Skeletal muscle satellite cell (primary cell): ENCODE measurements around the gene ESR2.

Experiments
- H3K27me3 ChIP-seq: 2 replicates; pipeline ENCODE4 v1.7.0; 2013; ENCODE audit warnings: low read length; ENCODE audit not compliant: control insufficient read depth, insufficient read depth
- H3K36me3 ChIP-seq: 2 replicates; pipeline ENCODE4 v1.7.0; 2013; ENCODE audit warnings: mild to moderate bottlenecking, control low read depth, low read length; ENCODE audit not compliant: insufficient read depth
- H3K4me1 ChIP-seq: 2 replicates; pipeline ENCODE4 v1.7.0; 2013; ENCODE audit warnings: low read length; ENCODE audit not compliant: control insufficient read depth, insufficient read depth
- H3K4me2 ChIP-seq: 2 replicates; pipeline ENCODE4 v1.7.0; 2013; ENCODE audit warnings: mild to moderate bottlenecking, low read length
- H3K4me3 ChIP-seq: 2 replicates; pipeline ENCODE4 v1.7.0; 2013; ENCODE audit warnings: low read length
- H3K9ac ChIP-seq: 2 replicates; pipeline ENCODE4 v1.7.0; 2013; ENCODE audit warnings: mild to moderate bottlenecking, low read depth, low read length, moderate library complexity
- H3K9me3 ChIP-seq: replicated peaks from 2 replicates; pipeline ENCODE4 v1.7.0; 2013; ENCODE audit warnings: mild to moderate bottlenecking, control low read depth, low read length

ESR2 gene

DNA sequence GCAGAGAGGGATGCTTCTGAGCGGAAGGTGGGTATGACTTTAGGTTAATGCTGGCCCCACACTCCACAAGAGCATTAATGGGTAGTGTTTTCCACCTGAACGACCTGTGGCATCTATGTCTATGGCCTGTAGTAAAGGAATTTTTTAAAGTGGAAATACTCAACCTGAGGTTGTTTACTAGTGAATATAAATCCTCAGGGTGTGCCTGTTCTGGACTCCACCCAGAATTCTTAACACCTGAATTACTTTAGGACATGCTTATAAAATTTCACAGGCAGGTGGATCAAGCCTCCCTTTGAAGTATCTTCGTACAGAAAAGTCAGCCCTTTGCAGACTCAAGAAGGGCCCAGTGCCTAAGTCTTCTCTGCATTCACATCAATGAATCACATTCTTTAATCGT lies 196.1 kb downstream of the ESR2 start:
- Histone ChIP-seq H3K4me2 (no peak overlapping the region), H3K36me3 (peaks cover 3% of the 10 kb centered on the region), H3K4me3 (no peak overlapping the region), H3K9me3 (no peaks in the 10 kb centered on the region), H3K9ac (no peak overlapping the region), H3K4me1 (peaks cover 8% of the 10 kb centered on the region), H3K27me3 (no peaks in the 10 kb centered on the region)

DNA sequence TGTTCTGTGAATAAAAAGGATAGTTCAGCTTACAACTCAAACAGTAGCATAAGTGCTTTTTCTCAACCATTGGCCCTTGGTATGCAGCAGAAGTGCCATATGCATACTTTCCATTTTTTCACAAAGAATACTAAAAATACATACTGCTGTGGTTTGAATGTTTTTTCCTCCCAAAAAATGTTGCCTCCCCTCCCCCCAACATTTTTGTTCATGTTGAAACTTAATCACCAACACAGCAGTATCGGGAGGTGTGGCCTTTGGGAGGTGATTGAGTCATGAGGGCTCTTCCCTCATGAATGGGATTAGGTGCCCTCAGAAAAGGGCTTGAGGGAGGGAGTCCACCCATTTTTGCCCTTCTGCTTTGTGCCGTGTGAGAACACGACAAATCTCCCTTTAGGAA lies 198.6 kb downstream of the ESR2 start:
- peak overlapping the region; percentile 7 for H3K4me2 ChIP-seq
- peaks cover 8% of the 10 kb centered on the region for H3K4me1 ChIP-seq
- H3K4me3 ChIP-seq, result no peak overlapping the region
- no peaks in the 10 kb centered on the region for H3K27me3 ChIP-seq
- H3K36me3 ChIP-seq, result peaks cover 3% of the 10 kb centered on the region
- H3K9ac ChIP-seq, result no peak overlapping the region
- H3K9me3 ChIP-seq, result no peaks in the 10 kb centered on the region

DNA sequence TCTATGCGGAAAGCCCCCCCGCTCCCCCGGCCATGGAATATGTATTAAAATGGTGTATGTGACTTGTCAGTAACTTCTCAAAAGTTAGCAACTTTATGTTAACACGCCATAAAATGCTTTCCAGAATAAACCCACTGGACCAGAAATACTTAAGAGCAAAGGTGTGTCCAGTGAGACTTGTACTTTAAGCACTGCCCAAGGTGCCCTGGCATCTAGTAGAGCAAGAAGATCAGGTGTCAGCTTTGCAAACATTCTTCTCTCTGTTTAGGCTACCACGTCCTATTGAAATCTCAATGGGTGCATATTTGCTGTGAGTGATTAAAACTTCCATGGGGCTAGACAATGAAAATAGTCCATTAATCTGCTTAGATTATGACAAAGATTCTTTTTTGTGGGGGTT lies 201.2 kb downstream of the ESR2 start:
- no peaks in the 10 kb centered on the region for H3K36me3 ChIP-seq

DNA sequence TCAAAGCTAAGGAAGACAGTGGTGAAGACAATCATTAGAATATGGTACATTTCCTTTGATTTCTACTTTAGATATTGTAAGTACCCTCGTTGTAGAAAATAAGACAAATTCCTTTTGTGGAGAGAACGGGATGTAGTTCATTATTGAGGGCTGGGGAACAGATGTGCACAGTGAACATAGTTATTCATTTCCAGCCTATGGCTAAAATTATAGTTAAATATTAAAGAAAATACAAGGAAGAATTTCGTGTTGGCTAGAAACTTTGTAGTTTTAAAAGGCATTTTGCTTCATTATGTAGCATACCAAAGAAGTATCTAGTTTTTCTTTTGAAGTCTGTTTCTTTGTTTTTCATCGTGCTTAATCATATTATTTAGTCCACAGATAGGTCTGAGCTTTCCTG lies 201.8 kb downstream of the ESR2 start:
- Histone ChIP-seq H3K4me2 (no peak overlapping the region), H3K4me1 (peaks cover 11% of the 10 kb centered on the region), H3K9me3 (no peaks in the 10 kb centered on the region), H3K9ac (no peak overlapping the region), H3K4me3 (no peak overlapping the region), H3K27me3 (no peaks in the 10 kb centered on the region), H3K36me3 (no peaks in the 10 kb centered on the region)

More for the DNA sequence above, 201.2 kb downstream of the ESR2 start:
- Histone ChIP-seq H3K9me3 (no peaks in the 10 kb centered on the region), H3K4me3 (no peak overlapping the region), H3K9ac (no peak overlapping the region), H3K4me2 (no peak overlapping the region), H3K4me1 (peaks cover 11% of the 10 kb centered on the region), H3K27me3 (no peaks in the 10 kb centered on the region)

DNA sequence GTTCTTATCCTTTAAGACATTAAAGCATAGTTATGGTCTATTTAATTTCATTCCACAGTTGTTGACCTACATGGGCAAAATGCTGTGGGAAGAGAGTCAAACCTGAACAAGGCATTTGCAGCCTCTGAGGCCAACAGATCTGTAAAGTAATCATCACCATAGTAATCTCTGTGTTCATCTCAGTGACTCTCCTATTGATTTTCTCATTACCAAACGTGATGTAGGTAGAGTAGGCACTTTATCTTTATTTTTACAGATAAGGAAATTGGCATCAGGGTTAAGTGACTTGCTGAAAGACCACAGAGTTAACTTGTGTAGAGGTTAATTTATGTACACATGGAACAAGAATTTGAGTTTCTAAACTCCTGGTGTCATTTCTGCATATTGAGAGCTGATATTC lies 203.0 kb downstream of the ESR2 start:
- Histone ChIP-seq H3K4me3 (no peak overlapping the region), H3K9me3 (no peaks in the 10 kb centered on the region), H3K27me3 (no peaks in the 10 kb centered on the region), H3K4me1 (peaks cover 11% of the 10 kb centered on the region), H3K36me3 (no peaks in the 10 kb centered on the region), H3K4me2 (no peak overlapping the region), H3K9ac (no peak overlapping the region)

DNA sequence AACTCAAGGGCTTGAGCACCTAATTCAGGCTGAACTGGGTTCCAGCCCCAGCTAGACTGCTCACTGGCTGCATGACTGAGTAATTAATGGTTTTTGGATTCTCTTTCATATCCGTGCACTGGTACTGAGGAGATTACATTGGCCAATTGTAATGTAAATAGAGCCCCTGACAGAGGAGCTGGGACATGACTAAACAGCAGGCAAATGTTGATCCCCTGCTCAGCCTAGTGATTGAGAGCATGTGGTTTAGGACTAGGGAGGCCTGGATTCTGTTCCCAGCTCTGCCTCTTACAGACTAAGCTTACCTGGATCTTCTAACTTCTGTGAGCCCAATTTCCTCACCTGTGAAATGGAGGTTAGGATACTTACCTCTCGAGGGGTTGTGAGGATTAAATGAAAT lies 204.3 kb downstream of the ESR2 start:
- Histone ChIP-seq H3K9me3 (no peaks in the 10 kb centered on the region), H3K4me3 (no peak overlapping the region), H3K27me3 (no peaks in the 10 kb centered on the region), H3K4me2 (no peak overlapping the region), H3K4me1 (peaks cover 3% of the 10 kb centered on the region), H3K9ac (no peak overlapping the region), H3K36me3 (no peaks in the 10 kb centered on the region)

DNA sequence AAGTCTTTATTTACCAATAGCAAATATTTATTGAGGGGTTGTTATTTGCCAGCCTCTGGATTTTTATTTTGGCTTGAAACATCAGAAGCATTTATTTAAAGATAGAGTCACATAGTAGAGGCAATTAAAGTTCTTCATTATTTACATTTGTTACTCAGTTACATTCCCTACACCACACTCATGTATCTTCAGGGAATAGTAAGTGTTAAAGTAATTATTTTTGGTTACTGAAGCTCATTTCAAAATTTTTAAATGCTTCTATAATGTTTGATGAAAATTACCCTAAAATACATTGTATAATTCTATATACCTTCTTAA lies 205.6 kb downstream of the ESR2 start:
- Histone ChIP-seq H3K4me2 (no peak overlapping the region), H3K9ac (no peak overlapping the region), H3K4me1 (peaks cover 5% of the 10 kb centered on the region), H3K9me3 (no peaks in the 10 kb centered on the region), H3K36me3 (no peaks in the 10 kb centered on the region), H3K27me3 (no peaks in the 10 kb centered on the region), H3K4me3 (no peak overlapping the region)

DNA sequence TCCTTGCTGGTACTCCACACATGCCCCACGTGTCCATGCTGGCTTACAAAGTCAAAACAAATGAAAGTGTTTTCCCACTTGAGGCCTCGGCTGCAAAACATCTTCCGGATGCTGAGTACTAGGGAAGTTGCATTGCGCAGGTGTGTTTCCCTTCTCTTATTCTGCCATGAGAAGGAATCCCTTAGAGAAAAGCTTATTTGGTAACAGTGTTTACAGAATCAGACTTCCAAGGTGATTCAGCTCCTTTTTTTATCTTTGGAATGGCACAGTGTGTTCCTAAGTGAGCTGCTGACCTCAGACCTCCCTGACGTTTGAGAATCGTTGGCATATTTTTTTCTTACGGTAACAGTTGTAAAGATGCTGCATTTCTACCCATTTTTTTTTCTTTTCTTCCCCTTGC lies 211.3 kb downstream of the ESR2 start:
- Histone ChIP-seq H3K4me2 (peak overlapping the region; percentile 0), H3K9ac (peak overlapping the region; percentile 78), H3K4me3 (no peak overlapping the region), H3K36me3 (no peaks in the 10 kb centered on the region), H3K4me1 (peaks cover 21% of the 10 kb centered on the region), H3K27me3 (no peaks in the 10 kb centered on the region), H3K9me3 (no peaks in the 10 kb centered on the region)

DNA sequence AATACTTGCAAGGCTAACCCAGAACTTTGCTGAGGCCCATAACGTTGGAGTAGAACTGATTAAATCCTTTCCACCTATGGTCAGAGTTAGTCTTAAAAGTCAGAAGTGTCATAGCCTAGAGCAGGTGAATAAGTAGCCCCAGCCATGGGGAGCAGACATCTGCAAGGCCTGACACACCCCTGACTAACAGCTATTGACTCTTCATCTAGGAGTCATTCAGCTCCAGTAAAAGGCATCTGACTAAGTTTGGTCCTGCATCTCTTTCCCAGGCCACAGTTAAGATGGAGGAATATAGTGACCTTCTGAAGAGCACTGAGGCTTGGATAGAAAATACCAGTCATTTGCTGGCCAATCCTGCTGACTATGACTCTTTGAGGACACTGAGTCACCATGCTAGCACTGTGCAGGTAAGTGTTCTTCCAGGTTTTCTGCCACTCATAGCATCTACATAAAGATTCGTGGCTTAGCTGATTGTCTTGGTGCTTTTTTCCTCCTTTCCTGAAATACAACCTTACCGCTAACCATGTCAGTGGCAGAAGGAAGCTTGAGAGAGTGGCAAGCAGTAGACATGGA lies 212.9 kb downstream of the ESR2 start:
- H3K4me1 ChIP-seq, result peaks cover 21% of the 10 kb centered on the region
- H3K4me2 ChIP-seq, result no peak overlapping the region
- H3K36me3 ChIP-seq, result no peaks in the 10 kb centered on the region
- no peaks in the 10 kb centered on the region for H3K9me3 ChIP-seq
- no peak overlapping the region for H3K9ac ChIP-seq
- H3K4me3 ChIP-seq, result no peak overlapping the region
- no peaks in the 10 kb centered on the region for H3K27me3 ChIP-seq

DNA sequence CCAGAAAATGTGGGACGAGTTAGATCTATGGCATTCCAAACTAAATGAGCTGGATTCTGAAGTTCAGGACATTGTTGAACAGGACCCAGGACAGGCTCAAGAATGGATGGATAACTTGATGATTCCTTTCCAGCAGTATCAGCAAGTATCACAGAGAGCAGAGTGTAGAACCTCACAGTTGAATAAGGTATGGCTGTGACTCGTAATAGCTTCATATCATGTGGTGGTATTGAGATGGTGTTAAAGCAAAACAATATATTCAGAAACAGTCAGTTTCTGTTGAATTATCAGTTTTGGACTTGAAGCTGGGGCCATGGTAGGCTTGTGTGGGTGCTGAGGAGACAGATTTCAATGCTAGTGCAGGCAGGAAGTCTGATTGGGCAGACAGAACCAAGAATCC lies 213.7 kb downstream of the ESR2 start:
- peaks cover 26% of the 10 kb centered on the region for H3K4me1 ChIP-seq
- no peak overlapping the region for H3K4me2 ChIP-seq
- H3K9me3 ChIP-seq, result no peaks in the 10 kb centered on the region
- no peaks in the 10 kb centered on the region for H3K27me3 ChIP-seq
- H3K9ac ChIP-seq, result no peak overlapping the region
- H3K36me3 ChIP-seq, result no peaks in the 10 kb centered on the region
- H3K4me3 ChIP-seq, result no peak overlapping the region

DNA sequence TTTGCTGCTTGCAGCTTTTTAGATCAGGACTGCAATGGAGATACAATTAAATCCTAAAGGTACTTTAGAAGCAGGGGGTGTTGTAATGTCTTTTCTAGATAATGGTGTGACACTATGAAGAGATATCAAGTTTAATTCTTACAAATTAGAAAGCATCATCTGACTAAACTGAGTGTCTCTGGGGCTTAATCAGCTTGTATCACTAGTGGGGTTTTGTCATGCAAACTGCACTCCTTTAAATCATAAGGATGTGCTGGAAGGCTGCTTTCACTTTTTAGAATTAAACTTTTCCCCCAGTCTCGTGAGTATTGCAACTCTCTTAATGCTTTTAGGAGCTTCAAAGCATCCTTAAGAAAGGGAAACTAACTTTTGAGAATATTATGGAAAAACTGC lies 218.6 kb downstream of the ESR2 start:
- Histone ChIP-seq H3K36me3 (no peaks in the 10 kb centered on the region), H3K27me3 (no peaks in the 10 kb centered on the region), H3K9ac (no peak overlapping the region)

DNA sequence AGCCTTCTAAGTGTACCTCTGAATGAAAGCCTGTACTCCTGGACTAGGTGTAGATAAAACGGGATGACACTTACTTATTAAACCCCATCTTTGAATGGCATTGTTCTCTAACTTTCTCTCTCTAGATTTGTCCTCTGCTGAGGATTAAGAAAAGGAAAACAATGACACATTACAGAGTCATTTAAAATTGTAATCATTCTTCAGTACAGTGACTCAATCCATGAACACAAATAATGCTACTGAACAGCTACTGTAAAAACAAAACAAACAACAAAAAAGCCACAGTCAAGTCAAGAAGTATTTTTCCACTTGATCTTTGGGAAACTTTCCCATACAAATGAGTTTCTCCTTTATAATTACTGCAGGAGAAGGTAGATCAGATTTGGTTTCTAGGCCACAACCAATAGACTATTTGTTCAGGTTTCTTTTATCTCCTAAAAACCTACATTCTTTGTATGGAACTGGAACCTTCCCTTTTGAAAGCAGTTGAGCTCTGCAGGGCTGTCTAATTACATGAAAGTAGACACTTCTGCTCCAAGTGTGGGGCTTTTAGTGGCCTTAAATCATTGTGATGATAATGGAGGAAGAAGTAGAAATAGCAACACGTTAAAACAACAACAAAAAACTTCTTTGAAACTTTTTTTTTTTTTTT lies 219.1 kb downstream of the ESR2 start:
- peak overlapping the region; percentile 38 for H3K4me2 ChIP-seq
- H3K36me3 ChIP-seq, result no peaks in the 10 kb centered on the region
- peak overlapping the region; percentile 20 for H3K4me3 ChIP-seq
- peaks cover 16% of the 10 kb centered on the region for H3K4me1 ChIP-seq
- H3K9ac ChIP-seq, result no peak overlapping the region
- H3K9me3 ChIP-seq, result no peaks in the 10 kb centered on the region
- no peaks in the 10 kb centered on the region for H3K27me3 ChIP-seq

More for the DNA sequence above, 218.6 kb downstream of the ESR2 start:
- H3K4me1 ChIP-seq, result peaks cover 18% of the 10 kb centered on the region
- no peak overlapping the region for H3K4me2 ChIP-seq
- H3K4me3 ChIP-seq, result no peak overlapping the region
- no peaks in the 10 kb centered on the region for H3K9me3 ChIP-seq
